ENCODE measurements around the gene CXorf58. TPM values are rescaled to one million over a fixed set of nuclear protein-coding genes. Genes with fewer than 3 reads are reported as not detected.

The CXorf58 gene
- polyA plus RNA-seq, 2 of the 4 experiments (the other 2 are of a cell fraction): 0.15 to 0.47 TPM

DNA sequence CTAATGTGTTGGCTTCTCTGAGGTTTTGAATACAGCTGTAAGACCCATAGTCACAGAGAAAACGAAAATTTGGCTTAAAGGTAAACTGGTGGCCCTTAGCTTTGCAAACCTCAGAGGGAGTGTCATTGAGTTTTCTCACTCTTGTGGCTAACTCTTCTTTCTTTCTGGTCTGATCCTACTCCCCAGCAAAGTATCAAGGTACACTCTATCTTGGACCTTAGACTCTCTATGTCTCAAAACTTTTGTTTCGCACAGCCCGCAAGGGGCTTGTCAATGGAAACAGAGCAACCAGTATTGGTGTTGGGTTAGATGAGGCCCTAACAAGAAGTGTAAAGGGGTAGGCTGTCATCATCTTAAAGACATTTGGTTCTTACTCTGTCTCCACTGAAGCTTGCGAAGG is 19.9 kb upstream of the CXorf58 start:
- POLR2A ChIA-PET: interaction anchor here (2.9 kb wide), 1 partner anchor 105 kb away, joined by 46 read pairs; the partner anchor contains the start of gene SAT1
- CTCF ChIA-PET: interaction anchor here (0.7 to 3.4 kb wide), 3 partner anchors 14 to 105 kb away, joined by 5 to 32 read pairs (median 21); partner anchors contain the start of gene SAT1
- peak; percentile 67 for FAIRE-seq

DNA sequence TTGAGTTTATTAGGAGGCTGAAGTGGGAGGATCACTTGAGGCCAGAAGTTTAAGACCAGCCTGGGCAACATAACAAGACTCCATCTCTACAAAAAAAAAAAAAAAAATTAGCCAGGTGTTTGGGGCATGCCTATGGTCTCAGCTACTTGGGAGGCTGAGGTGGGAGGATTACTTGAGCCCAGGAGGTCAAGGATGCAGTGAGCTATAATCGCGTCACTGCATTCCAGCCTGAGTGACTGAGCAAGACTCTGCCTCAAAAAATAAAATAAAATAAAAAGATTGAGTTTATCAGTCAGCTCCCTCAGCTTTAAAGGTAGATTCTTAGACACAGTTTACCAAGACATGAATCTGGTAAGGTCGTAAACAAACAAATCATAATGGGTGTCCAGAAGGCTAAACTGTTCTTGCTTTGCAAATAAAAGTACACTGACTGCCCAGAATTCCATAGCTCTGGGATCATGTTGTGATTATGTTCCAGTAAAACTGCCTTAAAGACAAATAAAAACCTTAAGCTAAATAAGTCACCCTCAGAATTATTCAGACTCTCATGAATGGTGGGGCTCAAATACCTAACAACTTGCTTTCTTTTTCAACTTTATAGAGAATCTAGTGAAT is 18.8 kb upstream of the CXorf58 start:
- ATAC-seq: peak; percentile 67 to 74
- ChIA-PET POLR2A (interaction anchor here (1.4 to 2.9 kb wide), 4 partner anchors 12 to 110 kb away, joined by 4 to 46 read pairs (median 8); partner anchors contain the start of gene SAT1), CTCF (interaction anchor here (0.7 to 3.4 kb wide), 5 partner anchors 13 to 195 kb away, joined by 3 to 32 read pairs (median 5); partner anchors contain the start of gene SAT1)
- FAIRE-seq: no peak
- no peaks in the 10 kb centered on the region for H3K9me3 ChIP-seq
- H3K4me2 ChIP-seq: peak overlapping the region; percentile 51
- H3K4me1 ChIP-seq: peaks cover 60% of the 10 kb centered on the region
- H3K27ac ChIP-seq: peak overlapping the region; percentile 88 to 97
- DNase-seq (ENCODE audit: low read depth in 1 of 2, low spot score in 1 of 2): peak in 1 of 2 experiments; percentile 82
- 1% methylated on average over 3 of the region's 3 CpGs for WGBS (ENCODE audit: missing lambda C conversion rate)
- no peak overlapping the region for H3K4me3 ChIP-seq
- TF ChIP-seq JUNB (IDR thresholded peaks at IDR 0.05) (peak; percentile 58; the same call in 1 of the 2 replicates), CBX2 (IDR thresholded peaks at IDR 0.05; ENCODE audit: borderline replicate concordance, low read depth) (no peak), PBX3 (IDR thresholded peaks at IDR 0.05) (no peak), RCOR1 (IDR thresholded peaks at IDR 0.05; ENCODE audit: low read depth, low read length) (no peak), E2F6 (IDR thresholded peaks at IDR 0.05; ENCODE audit: borderline replicate concordance, low read depth) (no peak), HOXB13 (CRISPR knock-in tag; IDR thresholded peaks at IDR 0.05; ENCODE audit: low read depth) (no peak), ESRRA (IDR thresholded peaks at IDR 0.05; ENCODE audit: borderline replicate concordance, low read length) (no peak), GATA3 (IDR thresholded peaks at IDR 0.05; ENCODE audit: borderline replicate concordance) (peak; percentile 71; the same call in 1 of the 2 replicates), ZC3H11A (IDR thresholded peaks at IDR 0.05) (no peak), FOSL2 (IDR thresholded peaks at IDR 0.05) (no peak), FOSL2 (CRISPR knock-in tag; IDR thresholded peaks at IDR 0.05) (peak; percentile 50; the same call in 1 of the 2 replicates), RARB (CRISPR knock-in tag; IDR thresholded peaks at IDR 0.05) (0 out of 2 replicates have a peak, but pooled peaks have one; percentile 45), CHD2 (IDR thresholded peaks at IDR 0.05; ENCODE audit: low read length, partially characterized antibody) (no peak), KDM5A (IDR thresholded peaks at IDR 0.05) (no peak), JUN (IDR thresholded peaks at IDR 0.05) (0 out of 5 replicates have a peak, but pooled peaks of 1 of the 2 experiments have one; percentile 48), EP300 (IDR thresholded peaks at IDR 0.05) (peak; percentile 50 to 58; a peak in 2 of 5 replicates), SMC3 (IDR thresholded peaks at IDR 0.05) (peak; percentile 12; the same call in 1 of the 3 replicates), CEBPB (IDR thresholded peaks at IDR 0.05) (peak in 1 of 2 experiments; percentile 34; a peak in 1 of 4 replicates)
- TF ChIP-seq, protein P1, sequence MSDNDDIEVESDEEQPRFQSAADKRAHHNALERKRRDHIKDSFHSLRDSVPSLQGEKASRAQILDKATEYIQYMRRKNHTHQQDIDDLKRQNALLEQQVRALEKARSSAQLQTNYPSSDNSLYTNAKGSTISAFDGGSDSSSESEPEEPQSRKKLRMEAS (IDR thresholded peaks at IDR 0.05): no peak; the same call in 1 of the 2 replicates

More for the DNA sequence above, 19.9 kb upstream of the CXorf58 start:
- ATAC-seq (no peak), DNase-seq (ENCODE audit: low read depth in 1 of 2, low spot score in 1 of 2) (no peak)
- peak overlapping the region; percentile 51; the same call in 2 of the 3 replicates for H3K4me2 ChIP-seq
- no peaks in the 10 kb centered on the region for H3K9me3 ChIP-seq
- no peak overlapping the region for H3K4me3 ChIP-seq
- peaks cover 71% of the 10 kb centered on the region for H3K4me1 ChIP-seq
- WGBS (ENCODE audit: missing lambda C conversion rate): 89% methylated on average over 4 of the region's 4 CpGs
- peak overlapping the region; percentile 88 to 97 for H3K27ac ChIP-seq
- TF ChIP-seq FOSB (CRISPR knock-in tag; IDR thresholded peaks at IDR 0.05) (no peak), KDM1A (IDR thresholded peaks at IDR 0.05; ENCODE audit: low read depth) (no peak), FOXS1 (CRISPR knock-in tag; IDR thresholded peaks at IDR 0.05) (no peak), MAZ (IDR thresholded peaks at IDR 0.05; ENCODE audit: borderline replicate concordance, low read depth, low read length) (no peak), REST (IDR thresholded peaks at IDR 0.05) (no peak), GATA3 (IDR thresholded peaks at IDR 0.05; ENCODE audit: borderline replicate concordance) (no peak), CBX8 (IDR thresholded peaks at IDR 0.05) (no peak), HDAC2 (IDR thresholded peaks at IDR 0.05) (no peak), POLR2AphosphoS2 (conservative IDR thresholded peaks at IDR 0.05; ENCODE audit: low read length) (no peak), ZFP36 (IDR thresholded peaks at IDR 0.05; ENCODE audit: borderline replicate concordance, partially characterized antibody) (no peak), CEBPB (IDR thresholded peaks at IDR 0.05) (no peak), RNF2 (IDR thresholded peaks at IDR 0.05; ENCODE audit: borderline replicate concordance, low read depth) (no peak), HEYL (CRISPR knock-in tag; IDR thresholded peaks at IDR 0.05) (no peak), ZNF302 (CRISPR knock-in tag; IDR thresholded peaks at IDR 0.05) (no peak), RAD21 (conservative IDR thresholded peaks at IDR 0.05 in 1 of 2, IDR thresholded peaks at IDR 0.05 in 1 of 2) (no peak), EP300 (IDR thresholded peaks at IDR 0.05) (no peak)
- TF ChIP-seq, protein P2, sequence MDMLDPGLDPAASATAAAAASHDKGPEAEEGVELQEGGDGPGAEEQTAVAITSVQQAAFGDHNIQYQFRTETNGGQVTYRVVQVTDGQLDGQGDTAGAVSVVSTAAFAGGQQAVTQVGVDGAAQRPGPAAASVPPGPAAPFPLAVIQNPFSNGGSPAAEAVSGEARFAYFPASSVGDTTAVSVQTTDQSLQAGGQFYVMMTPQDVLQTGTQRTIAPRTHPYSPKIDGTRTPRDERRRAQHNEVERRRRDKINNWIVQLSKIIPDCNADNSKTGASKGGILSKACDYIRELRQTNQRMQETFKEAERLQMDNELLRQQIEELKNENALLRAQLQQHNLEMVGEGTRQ (IDR thresholded peaks at IDR 0.05): no peak

Measured in A549 (cell line).